ENCODE measurements around the gene PTPN3. TPM values are rescaled to one million over a fixed set of nuclear protein-coding genes. Genes with fewer than 3 reads are reported as not detected.

PTPN3 gene
- total and polyA plus RNA-seq, 2 donors from 2014 or later, result 33.7 to 40.6 TPM

DNA sequence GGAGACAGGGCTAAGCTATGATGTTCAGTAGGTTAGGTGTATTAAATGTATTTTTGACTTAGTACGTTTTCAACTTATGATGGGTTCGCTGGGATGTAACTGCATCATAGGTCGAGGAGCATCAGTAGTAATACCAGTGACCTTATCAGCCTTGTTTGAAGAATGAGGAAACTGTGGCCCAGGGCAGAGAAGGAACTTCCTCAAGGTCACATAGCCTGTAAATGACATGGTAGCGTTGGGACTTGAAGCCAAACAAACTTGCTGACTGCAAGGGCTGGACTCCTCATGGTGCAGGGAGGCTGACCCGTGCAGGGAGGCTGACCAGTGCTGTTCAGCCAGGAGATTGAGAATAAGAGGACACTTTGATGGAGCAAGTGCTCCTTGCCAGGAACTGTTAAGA, 21.3 kb upstream of the PTPN3 start:
- no peaks in the 10 kb centered on the region for H3K36me3 ChIP-seq (ENCODE audit: control insufficient read depth in 2 of 3, insufficient read depth in 3 of 3, low read length in 3 of 3)
- peaks cover 0 to 4% (median 0%) of the 10 kb centered on the region in 3 donors for H3K4me1 ChIP-seq (ENCODE audit: control insufficient read depth in 2 of 3, insufficient read depth in 2 of 3, low read depth in 1 of 3, low read length in 3 of 3)
- FAIRE-seq, result no peak
- no peak overlapping the region for H3K4me3 ChIP-seq (ENCODE audit: low read length in 3 of 3)
- DNase-seq, result no peak
- no peaks in the 10 kb centered on the region for H3K27me3 ChIP-seq (ENCODE audit: control insufficient read depth, insufficient read depth, low read length)
- no peak overlapping the region for H3K9ac ChIP-seq (ENCODE audit: low read length in 3 of 3)
- H3K9me3 ChIP-seq (ENCODE audit: control insufficient read depth in 2 of 3, insufficient read depth in 1 of 3, low read length in 3 of 3), result no peaks in the 10 kb centered on the region
- TF ChIP-seq, protein P1, sequence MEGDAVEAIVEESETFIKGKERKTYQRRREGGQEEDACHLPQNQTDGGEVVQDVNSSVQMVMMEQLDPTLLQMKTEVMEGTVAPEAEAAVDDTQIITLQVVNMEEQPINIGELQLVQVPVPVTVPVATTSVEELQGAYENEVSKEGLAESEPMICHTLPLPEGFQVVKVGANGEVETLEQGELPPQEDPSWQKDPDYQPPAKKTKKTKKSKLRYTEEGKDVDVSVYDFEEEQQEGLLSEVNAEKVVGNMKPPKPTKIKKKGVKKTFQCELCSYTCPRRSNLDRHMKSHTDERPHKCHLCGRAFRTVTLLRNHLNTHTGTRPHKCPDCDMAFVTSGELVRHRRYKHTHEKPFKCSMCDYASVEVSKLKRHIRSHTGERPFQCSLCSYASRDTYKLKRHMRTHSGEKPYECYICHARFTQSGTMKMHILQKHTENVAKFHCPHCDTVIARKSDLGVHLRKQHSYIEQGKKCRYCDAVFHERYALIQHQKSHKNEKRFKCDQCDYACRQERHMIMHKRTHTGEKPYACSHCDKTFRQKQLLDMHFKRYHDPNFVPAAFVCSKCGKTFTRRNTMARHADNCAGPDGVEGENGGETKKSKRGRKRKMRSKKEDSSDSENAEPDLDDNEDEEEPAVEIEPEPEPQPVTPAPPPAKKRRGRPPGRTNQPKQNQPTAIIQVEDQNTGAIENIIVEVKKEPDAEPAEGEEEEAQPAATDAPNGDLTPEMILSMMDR (IDR thresholded peaks at IDR 0.05; ENCODE audit: borderline replicate concordance, extremely low read depth, insufficient read depth), result no peak
- no peak overlapping the region for H3K27ac ChIP-seq (ENCODE audit: low read depth in 2 of 2, low read length in 2 of 2)
- intact Hi-C loops (cut with DNase I), result no loop called here

DNA sequence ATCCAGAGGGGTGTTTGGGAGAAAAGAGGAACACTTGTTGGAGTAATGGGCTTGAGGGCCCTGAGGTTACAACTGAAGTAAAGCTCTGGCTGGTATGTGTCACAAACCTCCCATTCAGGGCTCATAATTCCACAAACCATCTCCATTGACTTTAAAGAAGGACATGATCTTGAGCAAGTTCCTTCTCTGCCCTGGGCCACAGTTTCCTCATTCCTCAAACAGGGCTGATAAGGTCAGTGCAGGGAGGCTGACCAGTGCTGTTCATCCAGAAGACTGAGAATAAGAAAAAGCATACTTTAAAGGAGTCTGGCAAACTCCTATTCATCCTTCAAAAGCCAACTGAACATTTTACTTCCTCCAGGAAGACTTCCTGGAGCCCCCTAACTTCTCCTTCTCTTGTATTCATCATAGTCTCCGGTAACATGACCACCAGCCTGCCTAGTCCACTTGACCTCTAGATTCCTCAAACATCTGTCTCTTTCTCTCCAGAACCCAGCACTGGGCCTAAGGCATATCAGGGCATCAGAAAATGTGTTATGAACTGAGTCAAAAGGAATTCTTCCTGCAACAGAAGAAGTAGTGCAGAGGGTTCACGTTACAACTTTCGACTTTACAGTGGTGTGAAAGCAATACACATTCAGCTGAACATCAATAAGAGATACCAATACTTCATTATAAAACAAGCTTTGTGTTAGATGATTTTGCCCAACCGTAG, 20.7 kb upstream of the PTPN3 start:
- Histone ChIP-seq H3K9ac (ENCODE audit: low read length in 3 of 3) (no peak overlapping the region), H3K9me3 (ENCODE audit: control insufficient read depth in 2 of 3, insufficient read depth in 1 of 3, low read length in 3 of 3) (no peaks in the 10 kb centered on the region), H3K36me3 (ENCODE audit: control insufficient read depth in 2 of 3, insufficient read depth in 3 of 3, low read length in 3 of 3) (no peaks in the 10 kb centered on the region), H3K27me3 (ENCODE audit: control insufficient read depth, insufficient read depth, low read length) (no peaks in the 10 kb centered on the region), H3K4me1 (ENCODE audit: control insufficient read depth in 2 of 3, insufficient read depth in 2 of 3, low read depth in 1 of 3, low read length in 3 of 3) (peaks cover 0 to 4% (median 0%) of the 10 kb centered on the region in 3 donors), H3K27ac (ENCODE audit: low read depth in 2 of 2, low read length in 2 of 2) (no peak overlapping the region), H3K4me3 (ENCODE audit: low read length in 3 of 3) (no peak overlapping the region)
- DNase-seq (no peak), FAIRE-seq (no peak)
- TF ChIP-seq, protein P1 (IDR thresholded peaks at IDR 0.05; ENCODE audit: borderline replicate concordance, extremely low read depth, insufficient read depth), result no peak
- intact Hi-C loops (cut with DNase I), result no loop called here

DNA sequence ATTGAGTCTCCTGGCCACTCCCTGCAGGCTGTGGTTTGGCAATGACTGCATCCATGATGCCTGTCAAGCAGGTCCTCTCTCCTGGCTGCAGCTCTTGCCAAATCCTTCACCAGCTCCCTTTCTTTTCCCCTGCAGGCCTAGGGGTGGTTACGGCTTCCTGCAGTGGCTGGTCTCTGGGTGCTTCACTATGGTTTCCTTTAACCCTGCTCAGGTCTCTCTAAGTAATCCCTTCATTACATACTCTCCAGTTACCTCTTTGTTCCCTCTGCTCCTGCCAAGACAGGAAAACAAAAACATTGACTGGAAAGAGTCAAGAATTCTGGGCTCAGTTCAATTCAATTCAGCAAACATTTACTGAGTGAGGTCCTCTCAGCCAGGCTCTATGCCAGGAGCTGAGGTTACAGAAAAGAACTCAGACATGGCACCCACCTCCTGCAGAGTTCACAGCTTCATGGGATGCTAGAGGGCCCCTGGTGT, 19.8 kb upstream of the PTPN3 start:
- FAIRE-seq, result no peak

More for the DNA sequence above, 19.8 kb upstream of the PTPN3 start:
- H3K27ac ChIP-seq (ENCODE audit: low read depth in 2 of 2, low read length in 2 of 2), result peak overlapping the region in 1 of 2 donors; percentile 7
- no peaks in the 10 kb centered on the region for H3K36me3 ChIP-seq (ENCODE audit: control insufficient read depth in 2 of 3, insufficient read depth in 3 of 3, low read length in 3 of 3)
- intact Hi-C loops (cut with DNase I), result no loop called here
- H3K4me3 ChIP-seq (ENCODE audit: low read length in 3 of 3), result no peak overlapping the region
- H3K9me3 ChIP-seq (ENCODE audit: control insufficient read depth in 2 of 3, insufficient read depth in 1 of 3, low read length in 3 of 3), result no peaks in the 10 kb centered on the region
- H3K4me1 ChIP-seq (ENCODE audit: control insufficient read depth in 2 of 3, insufficient read depth in 2 of 3, low read depth in 1 of 3, low read length in 3 of 3), result peaks cover 0 to 4% (median 0%) of the 10 kb centered on the region in 3 donors
- H3K9ac ChIP-seq (ENCODE audit: low read length in 3 of 3), result no peak overlapping the region
- TF ChIP-seq, protein P1 (IDR thresholded peaks at IDR 0.05; ENCODE audit: borderline replicate concordance, extremely low read depth, insufficient read depth), result no peak
- H3K27me3 ChIP-seq (ENCODE audit: control insufficient read depth, insufficient read depth, low read length), result no peaks in the 10 kb centered on the region
- no peak for DNase-seq
